HK-2 (cell line): Measurements from ENCODE around the gene SPATA1.
"Not testable (repeated sequence)": the region's sequence is repeated elsewhere in the genome, so short reads cannot be mapped to it uniquely, and the experiment has no call there.

ENCODE experiments used
- DNase-seq: peaks from one replicate; pipeline ENCODE4 v3.0.0-alpha.2; 2018; ENCODE audit not compliant: unreplicated experiment

The SPATA1 gene

DNA sequence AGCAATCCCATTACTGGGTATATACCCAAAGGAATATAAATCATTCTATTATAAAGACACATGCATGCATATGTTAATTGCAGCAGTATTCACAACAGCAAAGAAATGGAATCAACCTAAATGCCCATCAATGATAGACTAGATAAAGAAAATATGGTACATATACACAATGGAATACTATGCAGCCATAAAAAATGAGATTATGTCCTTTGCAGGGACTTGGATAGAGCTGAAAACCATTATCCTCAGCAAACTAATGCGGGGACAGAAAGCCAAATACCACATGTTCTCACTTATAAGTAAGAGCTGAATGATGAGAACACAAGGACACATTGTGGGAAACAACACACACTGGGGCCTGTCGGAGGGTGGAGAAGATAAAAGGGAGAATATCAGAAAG lies 88.8 kb downstream of the SPATA1 start:
- DNase-seq = not testable (repeated sequence)

DNA sequence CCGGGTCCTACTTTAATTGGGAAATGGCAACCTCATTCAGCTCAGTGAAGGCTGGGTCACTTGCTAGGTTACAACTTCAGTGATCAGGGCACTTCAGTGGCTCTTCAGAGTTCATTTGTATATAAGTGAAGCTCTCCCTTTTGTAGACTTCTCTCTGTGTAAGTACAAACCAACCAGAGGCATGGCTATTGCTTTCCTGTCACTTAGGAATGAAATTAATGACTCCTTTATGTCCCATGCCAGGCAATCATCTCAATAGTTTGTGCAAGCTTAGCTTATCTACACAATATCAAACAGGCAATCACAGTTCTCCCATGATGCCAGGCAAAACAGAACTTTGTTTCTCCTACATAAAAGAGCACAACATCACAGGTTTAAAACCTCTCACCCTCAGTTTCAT lies 90.8 kb downstream of the SPATA1 start:
- DNase-seq = no peak

DNA sequence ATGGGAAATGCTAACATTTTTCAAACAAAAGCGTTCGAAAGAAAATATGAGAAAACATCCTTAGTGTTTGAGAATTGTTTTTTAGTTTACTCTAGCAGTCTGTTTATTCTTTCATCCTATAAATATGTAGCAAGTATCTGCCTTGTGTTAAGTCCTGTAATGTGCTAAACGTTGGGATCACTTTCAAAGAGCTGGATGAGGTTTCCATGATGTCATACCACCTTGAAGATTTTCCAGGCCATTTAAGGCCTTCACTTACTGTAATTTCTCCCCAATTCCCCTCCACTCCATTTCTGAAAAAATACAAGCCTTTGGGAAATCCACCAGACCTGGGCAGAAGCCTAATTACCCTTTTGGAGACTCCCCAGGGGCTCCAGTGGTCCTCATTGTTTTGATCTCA lies 92.2 kb downstream of the SPATA1 start:
- DNase-seq = no peak

DNA sequence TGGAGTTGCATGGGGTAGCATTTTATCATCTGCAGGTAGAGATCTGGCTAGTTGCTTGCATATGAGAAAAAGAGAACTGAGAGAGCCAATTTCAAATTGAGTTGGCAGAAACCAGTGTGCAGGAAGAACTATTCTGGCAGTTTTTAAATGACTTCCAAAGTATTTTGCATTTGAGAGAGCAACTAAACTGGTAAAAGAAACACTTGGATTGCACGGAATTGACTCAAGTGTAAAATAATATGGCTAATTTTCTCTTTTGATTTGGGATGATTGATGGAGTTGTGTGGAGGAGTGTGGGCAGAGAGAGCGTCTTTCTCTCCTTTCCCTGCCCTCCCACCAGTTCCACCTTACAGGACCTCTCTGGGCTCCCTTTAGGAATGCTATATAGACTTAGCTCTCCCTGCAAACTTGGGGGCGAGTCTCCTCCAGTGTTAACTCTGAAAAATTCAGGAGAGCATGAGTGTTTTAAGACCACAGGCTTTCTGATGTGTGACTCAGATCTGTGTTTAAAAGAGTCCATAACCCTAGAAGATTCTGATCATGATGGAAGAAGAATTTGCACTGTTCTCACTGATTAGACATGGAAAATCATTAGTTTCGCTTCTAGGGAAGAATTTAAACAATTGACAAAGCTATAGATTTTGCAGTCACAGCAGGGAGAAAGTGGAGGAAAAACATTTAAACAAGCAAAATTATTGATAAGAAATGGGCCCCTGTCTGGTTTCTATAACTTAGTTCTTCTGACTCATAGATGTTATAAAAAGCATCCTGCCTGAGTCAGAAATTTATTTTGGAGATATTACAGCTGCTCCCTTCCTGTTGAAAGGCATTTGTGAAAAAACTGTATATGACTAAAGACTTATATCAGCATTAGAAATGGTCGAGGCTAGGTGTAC lies 92.9 kb downstream of the SPATA1 start:
- no peak for DNase-seq

DNA sequence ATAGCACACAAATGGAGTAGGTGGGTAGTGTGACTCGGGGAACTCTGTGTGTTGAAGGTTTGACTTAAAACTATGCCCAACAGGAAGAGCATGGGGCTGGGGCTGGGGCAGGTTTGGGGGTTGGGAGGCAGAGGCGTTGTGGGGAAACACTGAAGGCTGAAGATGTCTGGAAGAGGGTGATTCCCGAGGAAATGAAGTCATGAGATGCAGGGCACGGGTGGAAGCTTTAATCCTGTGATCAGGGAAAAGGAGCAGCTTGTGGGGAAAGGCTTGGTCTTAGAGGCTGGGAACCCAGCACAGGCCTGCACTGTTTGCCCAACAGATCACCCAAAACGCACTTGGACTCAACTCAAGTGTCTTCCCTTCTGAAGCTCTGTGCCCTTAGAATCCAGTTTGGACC lies 94.6 kb downstream of the SPATA1 start:
- DNase-seq = no peak

DNA sequence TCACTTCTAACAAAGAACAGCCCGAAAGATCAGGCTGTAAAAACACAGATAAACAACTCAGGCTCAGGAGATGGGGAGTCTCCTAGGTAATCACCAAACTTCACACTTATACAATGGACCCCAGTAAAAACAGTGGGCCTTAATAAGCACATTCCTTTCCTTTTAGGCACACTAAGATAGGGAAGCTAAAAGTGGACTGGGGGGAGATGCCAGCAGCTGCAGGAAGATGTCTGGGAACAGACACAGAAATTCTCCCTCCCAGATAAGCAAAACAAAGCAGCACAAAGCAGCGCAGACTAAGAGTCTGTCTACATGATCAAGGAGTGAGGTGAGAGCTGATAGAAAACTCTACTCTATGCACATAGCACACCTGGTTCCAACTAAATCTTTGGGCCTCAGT lies 97.0 kb downstream of the SPATA1 start:
- no peak for DNase-seq

DNA sequence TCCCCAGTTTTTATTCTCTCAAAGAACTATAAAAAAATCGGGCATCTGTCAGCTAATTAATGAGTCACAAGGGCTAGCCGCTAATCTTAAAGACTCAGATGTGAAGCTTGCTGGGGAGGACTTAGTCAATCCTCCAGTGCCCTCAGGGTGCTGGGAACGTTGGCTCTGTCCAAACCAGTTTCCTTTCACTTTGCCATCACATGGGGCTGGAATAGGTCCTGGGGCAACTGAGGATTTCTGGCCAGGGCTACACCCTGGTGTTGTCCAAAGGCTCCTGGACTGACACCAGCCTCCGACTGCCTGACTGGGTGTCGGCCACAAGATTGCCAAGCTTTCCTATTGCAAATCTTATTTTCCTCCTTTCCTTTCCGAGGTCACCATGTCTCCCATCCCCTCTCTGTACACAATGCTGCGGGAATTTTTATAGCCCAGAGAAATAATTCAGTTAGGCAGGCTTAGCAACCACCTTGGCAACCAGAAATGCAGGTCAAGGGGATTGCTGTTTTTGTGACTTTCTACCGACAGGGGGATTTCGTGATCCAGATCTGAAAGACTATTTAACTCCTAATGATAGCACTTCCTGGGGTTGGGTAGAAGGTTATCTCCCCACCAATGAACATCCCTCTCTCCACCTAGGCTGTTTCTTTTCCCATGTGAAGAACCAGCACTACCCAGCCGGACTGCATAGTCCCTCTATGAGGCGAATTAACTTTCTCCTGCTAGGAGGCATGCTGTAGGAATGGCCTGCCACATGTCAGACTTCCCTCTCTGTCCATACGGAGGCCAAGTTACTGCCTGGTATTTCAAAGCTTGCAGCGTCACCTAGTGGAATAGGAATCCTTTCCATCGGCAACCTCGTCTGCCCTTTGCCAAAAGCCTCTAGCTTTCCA lies 98.0 kb downstream of the SPATA1 start:
- no peak for DNase-seq

DNA sequence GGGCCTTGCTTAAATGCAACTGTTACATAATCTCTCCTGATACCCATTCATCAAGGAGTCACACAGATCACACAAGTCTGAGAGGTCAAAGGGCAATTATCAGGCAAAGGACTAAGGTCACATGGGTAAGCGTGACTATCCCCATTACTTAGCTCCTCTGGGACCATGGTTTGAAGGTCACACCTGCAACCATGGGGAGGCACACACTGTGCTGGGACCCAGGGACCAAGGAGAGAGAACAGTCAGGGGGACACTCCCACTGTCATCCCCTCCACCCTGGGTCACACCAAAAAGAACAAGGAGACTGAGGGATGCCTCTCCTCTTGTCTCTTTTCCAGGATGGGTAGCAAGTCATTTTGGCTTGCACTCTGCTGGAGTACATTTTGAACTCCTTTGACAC lies 99.0 kb downstream of the SPATA1 start:
- DNase-seq = no peak

DNA sequence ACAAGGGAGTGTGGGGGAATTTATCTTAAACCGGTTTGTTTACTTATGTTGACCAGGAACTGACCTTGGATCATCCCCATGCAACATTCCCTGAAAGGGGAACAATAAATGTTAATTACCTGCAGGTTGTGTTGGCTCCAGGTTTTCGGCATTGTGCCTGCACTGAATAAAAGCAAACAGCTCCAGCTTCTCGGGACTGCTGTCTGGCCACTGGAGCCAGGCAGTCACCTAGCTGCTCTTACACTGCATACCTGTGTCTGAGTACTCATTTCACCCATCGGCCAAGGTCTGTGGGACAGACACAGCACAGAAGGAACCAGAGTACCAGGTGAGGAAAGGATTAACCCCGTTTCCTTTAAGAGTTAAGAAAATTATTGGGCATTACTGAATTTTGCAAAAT lies 100.8 kb downstream of the SPATA1 start:
- no peak for DNase-seq

DNA sequence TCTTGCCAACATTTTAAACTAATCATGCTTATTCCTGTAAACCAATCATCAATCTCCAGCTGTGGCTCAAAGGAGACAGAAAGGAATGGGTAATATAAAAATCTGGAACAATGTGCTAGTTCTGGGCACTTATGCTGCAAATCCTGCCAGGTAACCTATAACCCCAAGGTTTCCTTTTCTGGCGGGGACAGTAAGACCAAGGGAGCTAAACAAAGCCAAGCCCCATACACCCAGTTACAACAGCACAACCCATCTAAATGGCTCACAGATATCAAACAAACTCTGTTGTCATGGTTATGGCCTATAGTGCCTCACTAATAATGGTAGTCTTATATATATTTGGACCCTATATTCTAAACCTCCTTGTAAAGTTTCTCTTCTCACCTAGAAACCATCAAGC lies 104.9 kb downstream of the SPATA1 start:
- DNase-seq = no peak

DNA sequence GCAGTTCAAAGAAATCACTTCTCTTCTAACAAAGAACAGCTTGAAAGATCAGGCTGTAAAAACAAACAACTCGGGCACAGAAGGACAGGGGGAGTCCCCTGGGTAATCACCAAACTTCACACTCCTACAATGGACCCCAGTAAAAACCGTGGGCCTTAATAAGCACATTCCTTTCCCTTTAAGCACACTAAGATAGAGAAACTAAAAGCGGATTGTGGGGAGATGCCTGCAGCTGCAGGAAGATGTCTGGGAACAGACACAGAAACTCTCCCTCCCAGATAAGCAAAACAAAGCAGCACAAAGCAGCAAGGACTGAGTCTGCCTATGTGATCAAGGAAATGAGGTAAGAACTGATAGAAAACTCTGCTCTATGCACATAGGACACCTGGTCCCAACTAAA lies 105.6 kb downstream of the SPATA1 start:
- DNase-seq = no peak

DNA sequence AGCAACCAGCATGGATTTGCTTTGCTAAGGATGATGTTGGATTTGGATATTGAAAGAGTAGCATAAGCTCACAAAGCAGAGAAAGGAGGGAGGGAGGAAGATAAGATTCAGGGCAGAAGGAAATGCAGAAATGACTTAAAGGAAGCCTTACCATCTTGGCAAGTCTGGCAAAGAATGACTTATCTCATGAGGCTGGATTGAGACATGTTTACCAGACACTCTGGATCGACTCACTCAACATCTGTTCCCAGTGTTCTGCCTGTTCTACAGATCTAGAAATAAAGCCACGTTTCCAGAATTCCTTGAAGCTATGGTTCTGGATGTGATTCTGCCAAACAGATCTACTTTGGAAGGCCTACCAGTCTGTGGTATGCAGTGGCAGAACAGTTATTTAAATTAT lies 106.8 kb downstream of the SPATA1 start:
- DNase-seq = no peak

DNA sequence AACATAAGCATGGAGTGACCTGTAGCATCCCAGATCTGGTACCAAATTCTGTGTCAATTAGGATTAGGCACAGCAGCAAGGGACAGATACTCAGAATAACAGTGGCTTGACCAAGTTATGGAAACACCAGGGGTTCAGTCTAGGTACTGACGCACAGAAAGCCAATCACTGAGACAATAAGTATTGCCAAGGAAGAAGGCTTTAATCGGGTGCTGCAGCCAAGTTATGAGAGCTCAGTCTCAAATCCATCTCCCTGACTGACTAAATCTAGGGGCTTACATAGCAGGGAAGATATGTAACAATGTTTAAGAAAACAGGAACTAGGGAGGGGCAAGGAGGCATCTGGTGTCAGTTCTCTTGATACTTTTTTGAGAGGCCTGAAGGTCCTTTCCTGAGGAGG lies 107.7 kb downstream of the SPATA1 start:
- DNase-seq = no peak

DNA sequence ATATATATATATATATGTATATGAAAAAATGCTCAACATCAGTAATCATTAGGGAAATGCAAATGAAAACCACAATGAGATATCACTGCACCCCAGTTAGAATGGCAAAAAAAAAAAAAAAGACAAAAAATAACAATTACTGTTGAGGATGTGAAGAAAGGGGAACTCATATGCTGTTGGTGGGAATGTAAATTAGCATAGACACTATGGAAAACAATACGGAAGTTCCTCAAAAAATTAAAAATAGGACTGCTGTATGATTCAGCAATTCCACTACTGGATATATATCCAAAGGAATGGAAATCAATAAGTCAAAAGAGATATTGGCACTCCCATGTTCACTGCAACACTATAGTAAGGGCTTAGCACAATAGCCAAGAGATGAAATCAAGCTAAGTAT lies 109.6 kb downstream of the SPATA1 start:
- no peak for DNase-seq
